Transverse colon (tissue), 4 donors: Measurements from ENCODE around the gene SMYD1. TPM values are rescaled to one million over a fixed set of nuclear protein-coding genes. Genes with fewer than 3 reads are reported as not detected.
A peak's percentile ranks its signal among the peaks of the same experiment; 100 is the strongest.

ENCODE experiments used
- DNase-seq: peaks from one replicate; pipeline ENCODE4 v3.0.0-alpha.2; 2019
- H3K27ac ChIP-seq, 4 donors: fragments of 200-600 bp; sonication (generic); 2 replicates each; pipeline ENCODE4 v1.5.1; 2016 to 2018; ENCODE audit warnings: inconsistent platforms in 4 of 4
- H3K27me3 ChIP-seq: fragments of 200-600 bp; sonication (generic); 2 replicates; pipeline ENCODE4 v1.5.1; 2017; ENCODE audit warnings: inconsistent platforms
- H3K36me3 ChIP-seq, 4 donors: fragments of 200-600 bp; sonication (generic); 2 replicates each; pipeline ENCODE4 v1.5.1; 2017 to 2019; ENCODE audit warnings: inconsistent platforms in 4 of 4
- H3K4me1 ChIP-seq, 4 donors: fragments of 200-600 bp; sonication (generic); 2 replicates each; pipeline ENCODE4 v1.5.1; 2017 to 2020; ENCODE audit warnings: inconsistent platforms in 4 of 4
- H3K4me3 ChIP-seq, 4 donors: fragments of 200-600 bp; sonication (generic); 1 replicate in 1 of 4; 2 replicates in 3 of 4; pipeline versions ENCODE4 v1.5.1 to v1.6.1; 2017 to 2019; ENCODE audit warnings: inconsistent platforms in 4 of 4
- H3K9me3 ChIP-seq, 2 donors: fragments of 200-600 bp; sonication (generic); 2 replicates each; pipeline ENCODE4 v1.5.1; 2017 to 2019; ENCODE audit warnings: inconsistent platforms in 2 of 2
- CTCF ChIP-seq, 5 experiments: fragments of 200-600 bp in 3 of 5; fragments of 450-650 bp in 2 of 5; sonication (generic) in 3 of 5; IDR thresholded peaks; 1 replicate in 2 of 5; 2 replicates in 3 of 5; pipeline ENCODE4 v1.5.1; 2016 to 2017; ENCODE audit warnings: antibody characterized with exemption in 5 of 5, inconsistent platforms in 3 of 5, mild to moderate bottlenecking in 2 of 5, moderate library complexity in 1 of 5
- EP300 ChIP-seq: sonication (generic); formaldehyde crosslinking; IDR thresholded peaks from one replicate; pipeline ENCODE4 v1.6.1; 2017; ENCODE audit warnings: antibody characterized with exemption, low read depth
- POLR2A ChIP-seq: fragments of 450-650 bp; IDR thresholded peaks from one replicate; pipeline ENCODE4 v1.6.1; 2016; ENCODE audit warnings: antibody characterized with exemption, mild to moderate bottlenecking, moderate library complexity
- POLR2AphosphoS5 ChIP-seq, 3 donors: sonication (generic); formaldehyde crosslinking; IDR thresholded peaks; one replicate each; pipeline ENCODE4 v1.6.1; 2016; ENCODE audit warnings: antibody characterized with exemption in 3 of 3
- WGBS, 2 donors: methylation state at CpG; one replicate each; pipeline ENCODE4 v1.1.5; 2018; ENCODE audit warnings: low coverage in 1 of 2; 5-methylcytosine and 5-hydroxymethylcytosine counted together
- in situ Hi-C, 4 donors: fragments of 200-750 bp; cut with MboI; loops; one replicate each; pipeline versions ENCODE4 v1.15.0 to v1.15.1; 2017; ENCODE audit warnings: low sequenced_read_pairs in 3 of 4, low pct_ligation_motif_present in 1 of 4, low pct_unique_long_range_greater_than_20kb in 1 of 4
- intact Hi-C: fragments of 100-400 bp; cut with DNase I; formaldehyde crosslinking; loops from one replicate; pipeline ENCODE4 v1.15.1; 2023; ENCODE audit warnings: low total_unique reads
- total RNA-seq, 4 donors: library from RNA; depleted of rRNA; stranded (reverse); fragments of >200 nt; gene quantifications; one replicate each; pipeline ENCODE4 v1.1.0, GENCODE V29; 2016

Gene SMYD1
- total RNA-seq, 4 donors from 2014 or later: 1.6 to 48.6 (median 3.2) TPM

GRCh38 chr2:88137833-88138232 lies 70.2 kb downstream of the SMYD1 start:
- TF ChIP-seq POLR2A (no peak), POLR2AphosphoS5 (IDR thresholded peaks at IDR 0.05) (no peak), EP300 (no peak), CTCF (IDR thresholded peaks at IDR 0.05) (no peak)

GRCh38 chr2:88139203-88139702 lies 71.6 kb downstream of the SMYD1 start:
- TF ChIP-seq EP300 (no peak), CTCF (IDR thresholded peaks at IDR 0.05) (no peak), POLR2A (no peak), POLR2AphosphoS5 (IDR thresholded peaks at IDR 0.05) (no peak)
- peaks cover 5 to 28% (median 9%) of the 10 kb centered on the region in 4 donors for H3K4me1 ChIP-seq

More at GRCh38 chr2:88137833-88138232, 70.2 kb downstream of the SMYD1 start:
- no peaks in the 10 kb centered on the region for H3K9me3 ChIP-seq
- intact Hi-C loops: no loop called here
- no peak overlapping the region for H3K4me3 ChIP-seq
- in situ Hi-C loops: no loop called here
- peaks cover 0 to 15% (median 2%) of the 10 kb centered on the region in 4 donors for H3K4me1 ChIP-seq
- H3K27ac ChIP-seq: no peak overlapping the region
- H3K36me3 ChIP-seq: no peaks in the 10 kb centered on the region
- WGBS, 2 donors: 83 to 94% methylated on average over 1 to 4 of the region's 4 CpGs
- no peaks in the 10 kb centered on the region for H3K27me3 ChIP-seq
- no peak for DNase-seq

GRCh38 chr2:88139804-88140203 lies 72.2 kb downstream of the SMYD1 start:
- 82 to 83% methylated on average over 6 of the region's 6 CpGs for WGBS, 2 donors
- Histone ChIP-seq H3K27ac (peak overlapping the region; percentile 18 to 59 (median 46)), H3K4me3 (no peak overlapping the region), H3K9me3 (no peaks in the 10 kb centered on the region), H3K4me1 (peaks cover 5 to 33% (median 9%) of the 10 kb centered on the region in 4 donors), H3K36me3 (no peaks in the 10 kb centered on the region), H3K27me3 (no peaks in the 10 kb centered on the region)
- no peak for DNase-seq
- TF ChIP-seq EP300 (no peak), POLR2AphosphoS5 (IDR thresholded peaks at IDR 0.05) (no peak), POLR2A (no peak), CTCF (IDR thresholded peaks at IDR 0.05) (no peak)
- intact Hi-C loops: no loop called here
- in situ Hi-C loops: loop anchor here in 1 of 4 donors (10.0 kb wide), 1 partner anchor 75 kb away; the partner anchor contains the start of gene SMYD1

More at GRCh38 chr2:88139203-88139702, 71.6 kb downstream of the SMYD1 start:
- in situ Hi-C loops (no loop called here), intact Hi-C loops (no loop called here)
- no peaks in the 10 kb centered on the region for H3K27me3 ChIP-seq
- peak overlapping the region; percentile 18 to 59 (median 46) for H3K27ac ChIP-seq
- DNase-seq: no peak
- no peaks in the 10 kb centered on the region for H3K36me3 ChIP-seq
- WGBS, 2 donors: 33 to 45% methylated on average over 2 of the region's 2 CpGs
- no peaks in the 10 kb centered on the region for H3K9me3 ChIP-seq
- H3K4me3 ChIP-seq: no peak overlapping the region

GRCh38 chr2:88141952-88142351 lies 74.3 kb downstream of the SMYD1 start:
- no peak for DNase-seq
- H3K4me3 ChIP-seq: no peak overlapping the region
- H3K27ac ChIP-seq: no peak overlapping the region
- H3K36me3 ChIP-seq: no peaks in the 10 kb centered on the region
- peaks cover 5 to 45% (median 22%) of the 10 kb centered on the region in 4 donors for H3K4me1 ChIP-seq
- WGBS, 2 donors: 99 to 100% methylated on average over 2 of the region's 2 CpGs
- in situ Hi-C loops (loop anchor here in 1 of 4 donors (10.0 kb wide), 1 partner anchor 77 kb away; the partner anchor contains the start of gene SMYD1), intact Hi-C loops (no loop called here)
- H3K9me3 ChIP-seq: no peaks in the 10 kb centered on the region
- TF ChIP-seq POLR2A: no peak
- no peak for TF ChIP-seq POLR2AphosphoS5 (IDR thresholded peaks at IDR 0.05)
- TF ChIP-seq CTCF (IDR thresholded peaks at IDR 0.05): no peak
- TF ChIP-seq EP300: no peak
- H3K27me3 ChIP-seq: no peaks in the 10 kb centered on the region
